ENCODE data around the gene ATP5F1E. TPM values are rescaled to one million over a fixed set of nuclear protein-coding genes. Genes with fewer than 3 reads are reported as not detected.
A peak's percentile ranks its signal among the peaks of the same experiment; 100 is the strongest.

The ATP5F1E gene
- total RNA-seq, 2 donors from 2014 or later, result 57.8 to 84.0 TPM

- no peak for DNase-seq
Measured at GRCh38 chr20:58982406-58983114, 49.6 kb downstream of the ATP5F1E start.

GRCh38 chr20:58981628-58982364 is 50.3 kb downstream of the ATP5F1E start:
- no peaks in the 10 kb centered on the region for H3K27me3 Mint-ChIP-seq
- H3K27ac Mint-ChIP-seq, result peak overlapping the region; percentile 87
- H3K4me1 Mint-ChIP-seq, result peaks cover 27% of the 10 kb centered on the region
- ATAC-seq (peak; percentile 9), DNase-seq (no peak)
- H3K4me3 Mint-ChIP-seq, result peak overlapping the region; percentile 92
- peaks cover 4% of the 10 kb centered on the region for H3K36me3 Mint-ChIP-seq (ENCODE audit: low read depth)
- H3K9me3 ChIP-seq (ENCODE audit: control insufficient read depth, low read length, poor library complexity, severe bottlenecking), result no peaks in the 10 kb centered on the region

More at GRCh38 chr20:58982406-58983114, 49.6 kb downstream of the ATP5F1E start:
- no peak for ATAC-seq
- Mint-ChIP-seq H3K27ac (peak overlapping the region; percentile 87), H3K36me3 (ENCODE audit: low read depth) (peaks cover 4% of the 10 kb centered on the region), H3K27me3 (no peaks in the 10 kb centered on the region), H3K4me1 (peaks cover 30% of the 10 kb centered on the region), H3K4me3 (peak overlapping the region; percentile 92)
- no peaks in the 10 kb centered on the region for H3K9me3 ChIP-seq (ENCODE audit: control insufficient read depth, low read length, poor library complexity, severe bottlenecking)

GRCh38 chr20:58980711-58981627 is 51.2 kb downstream of the ATP5F1E start, which contains the start of gene NELFCD:
Gene NELFCD (plus strand): TSS chr20:58981256. CDS start chr20:58981310, 54 bp downstream.
- H3K9me3 ChIP-seq (ENCODE audit: control insufficient read depth, low read length, poor library complexity, severe bottlenecking), result no peaks in the 10 kb centered on the region
- H3K27ac Mint-ChIP-seq, result peak within 1 kb of the TSS; percentile 87
- peak; percentile 89 to 94 (median 90) for DNase-seq
- no peaks in the 10 kb centered on the region for H3K27me3 Mint-ChIP-seq
- peak within 1 kb of the TSS; percentile 92 for H3K4me3 Mint-ChIP-seq
- peak; percentile 92 for ATAC-seq
- peaks cover 4% of the 10 kb centered on the region for H3K36me3 Mint-ChIP-seq (ENCODE audit: low read depth)
- peaks cover 24% of the 10 kb centered on the region for H3K4me1 Mint-ChIP-seq

GRCh38 chr20:58978351-58979190 is 53.6 kb downstream of the ATP5F1E start:
- Mint-ChIP-seq H3K36me3 (ENCODE audit: low read depth) (peaks cover 2% of the 10 kb centered on the region), H3K27me3 (no peaks in the 10 kb centered on the region), H3K27ac (no peak overlapping the region), H3K4me3 (no peak overlapping the region), H3K4me1 (peaks cover 11% of the 10 kb centered on the region)
- no peak for DNase-seq
- no peaks in the 10 kb centered on the region for H3K9me3 ChIP-seq (ENCODE audit: control insufficient read depth, low read length, poor library complexity, severe bottlenecking)
- no peak for ATAC-seq

GRCh38 chr20:58976061-58976730 is 55.9 kb downstream of the ATP5F1E start:
- DNase-seq, result no peak
- ATAC-seq, result no peak
- Mint-ChIP-seq H3K27ac (no peak overlapping the region), H3K4me3 (no peak overlapping the region), H3K4me1 (no peaks in the 10 kb centered on the region), H3K27me3 (no peaks in the 10 kb centered on the region), H3K36me3 (ENCODE audit: low read depth) (peaks cover 4% of the 10 kb centered on the region)
- H3K9me3 ChIP-seq (ENCODE audit: control insufficient read depth, low read length, poor library complexity, severe bottlenecking), result no peaks in the 10 kb centered on the region

Other genes with a start within 250 kb of the ATP5F1E start
- gene GNAS-AS1, start 181.4 kb downstream of the ATP5F1E start, total RNA-seq, result under 1 TPM in 1 of 2 donors, not detected in 1; 0.72 TPM
- 1,000 to 10,000 TPM in 1 of 2 donors, 100 to 1,000 TPM in 1; 755 to 1,096 TPM for gene GNAS, start 179.6 kb downstream of the ATP5F1E start, total RNA-seq
- gene NELFCD, start 51.1 kb downstream of the ATP5F1E start, total RNA-seq, result 10 to 100 TPM; 71.0 to 82.3 TPM
- 10 to 100 TPM; 27.4 to 30.1 TPM for gene CTSZ, start 25.1 kb downstream of the ATP5F1E start, total RNA-seq
- 100 to 1,000 TPM in 1 of 2 donors, 10 to 100 TPM in 1; 14.0 to 483 TPM for gene TUBB1, start 12.9 kb downstream of the ATP5F1E start, total RNA-seq
- 10 to 100 TPM; 53.8 to 72.6 TPM for gene PRELID3B, start 10.5 kb upstream of the ATP5F1E start, total RNA-seq
- 10 to 100 TPM; 37.8 to 42.0 TPM for gene ZNF831, start 131.5 kb upstream of the ATP5F1E start, total RNA-seq

Data from T-helper 17 cell (primary cell).